ENCODE results near the gene PLXNB2.

PLXNB2 gene

GRCh38 chr22:50311606-50312351 is 4.3 kb upstream of the PLXNB2 start:
- peaks cover 11% of the 10 kb centered on the region for H3K4me1 ChIP-seq (ENCODE audit: insufficient read depth, low read length)
- H3K27me3 ChIP-seq (ENCODE audit: insufficient read depth, low read length, poor library complexity) = peaks cover 21% of the 10 kb centered on the region
- peaks cover 18% of the 10 kb centered on the region for H4K20me1 ChIP-seq (ENCODE audit: insufficient read depth, low read length)
- H3K36me3 ChIP-seq (ENCODE audit: insufficient read depth, low read length) = no peaks in the 10 kb centered on the region
- H3K79me2 ChIP-seq (ENCODE audit: insufficient read depth, low read length) = no peaks in the 10 kb centered on the region
- no peaks in the 10 kb centered on the region for H3K9me3 ChIP-seq (ENCODE audit: insufficient read depth, low read length, severe bottlenecking)
- ATAC-seq (ENCODE audit: insufficient read depth, low read depth) (no peak), DNase-seq (no peak)
- TF ChIP-seq, protein P1, sequence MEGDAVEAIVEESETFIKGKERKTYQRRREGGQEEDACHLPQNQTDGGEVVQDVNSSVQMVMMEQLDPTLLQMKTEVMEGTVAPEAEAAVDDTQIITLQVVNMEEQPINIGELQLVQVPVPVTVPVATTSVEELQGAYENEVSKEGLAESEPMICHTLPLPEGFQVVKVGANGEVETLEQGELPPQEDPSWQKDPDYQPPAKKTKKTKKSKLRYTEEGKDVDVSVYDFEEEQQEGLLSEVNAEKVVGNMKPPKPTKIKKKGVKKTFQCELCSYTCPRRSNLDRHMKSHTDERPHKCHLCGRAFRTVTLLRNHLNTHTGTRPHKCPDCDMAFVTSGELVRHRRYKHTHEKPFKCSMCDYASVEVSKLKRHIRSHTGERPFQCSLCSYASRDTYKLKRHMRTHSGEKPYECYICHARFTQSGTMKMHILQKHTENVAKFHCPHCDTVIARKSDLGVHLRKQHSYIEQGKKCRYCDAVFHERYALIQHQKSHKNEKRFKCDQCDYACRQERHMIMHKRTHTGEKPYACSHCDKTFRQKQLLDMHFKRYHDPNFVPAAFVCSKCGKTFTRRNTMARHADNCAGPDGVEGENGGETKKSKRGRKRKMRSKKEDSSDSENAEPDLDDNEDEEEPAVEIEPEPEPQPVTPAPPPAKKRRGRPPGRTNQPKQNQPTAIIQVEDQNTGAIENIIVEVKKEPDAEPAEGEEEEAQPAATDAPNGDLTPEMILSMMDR (IDR thresholded peaks at IDR 0.05; ENCODE audit: borderline replicate concordance, extremely low read depth, low read length, poor library complexity, severe bottlenecking) = no peak
- no peak for TF ChIP-seq EZH2 (IDR thresholded peaks at IDR 0.05; ENCODE audit: borderline replicate concordance, low read depth, low read length, severe bottlenecking)
- H3K27ac ChIP-seq (ENCODE audit: low read length) = no peak overlapping the region
- no peak overlapping the region for H3K4me3 ChIP-seq (ENCODE audit: low read depth in 1 of 2, low read length in 2 of 2)
- no peak overlapping the region for H2AFZ ChIP-seq (ENCODE audit: low read depth, low read length)
- no peak overlapping the region for H3K4me2 ChIP-seq (ENCODE audit: insufficient read depth, low read length)
- H3K9ac ChIP-seq (ENCODE audit: low read depth, low read length) = no peak overlapping the region

- Histone ChIP-seq H3K9ac (ENCODE audit: low read depth, low read length) (no peak overlapping the region), H3K4me1 (ENCODE audit: insufficient read depth, low read length) (peaks cover 19% of the 10 kb centered on the region), H3K36me3 (ENCODE audit: insufficient read depth, low read length) (no peaks in the 10 kb centered on the region), H4K20me1 (ENCODE audit: insufficient read depth, low read length) (peaks cover 21% of the 10 kb centered on the region), H3K27ac (ENCODE audit: low read length) (no peak overlapping the region), H3K79me2 (ENCODE audit: insufficient read depth, low read length) (no peaks in the 10 kb centered on the region), H2AFZ (ENCODE audit: low read depth, low read length) (no peak overlapping the region), H3K27me3 (ENCODE audit: insufficient read depth, low read length, poor library complexity) (peaks cover 29% of the 10 kb centered on the region), H3K4me3 (ENCODE audit: low read depth in 1 of 2, low read length in 2 of 2) (no peak overlapping the region), H3K4me2 (ENCODE audit: insufficient read depth, low read length) (no peak overlapping the region), H3K9me3 (ENCODE audit: insufficient read depth, low read length, severe bottlenecking) (no peaks in the 10 kb centered on the region)
- ATAC-seq (ENCODE audit: insufficient read depth, low read depth) (no peak), DNase-seq (no peak)
- TF ChIP-seq EZH2 (IDR thresholded peaks at IDR 0.05; ENCODE audit: borderline replicate concordance, low read depth, low read length, severe bottlenecking) = no peak
- TF ChIP-seq, protein P1 (IDR thresholded peaks at IDR 0.05; ENCODE audit: borderline replicate concordance, extremely low read depth, low read length, poor library complexity, severe bottlenecking) = no peak
These were observed 3.6 kb upstream of the PLXNB2 start for GRCh38 chr22:50310949-50311444.

- Histone ChIP-seq H3K9me3 (ENCODE audit: insufficient read depth, low read length, severe bottlenecking) (no peaks in the 10 kb centered on the region), H3K4me3 (ENCODE audit: low read depth in 1 of 2, low read length in 2 of 2) (no peak overlapping the region), H4K20me1 (ENCODE audit: insufficient read depth, low read length) (peaks cover 20% of the 10 kb centered on the region), H3K27me3 (ENCODE audit: insufficient read depth, low read length, poor library complexity) (peaks cover 31% of the 10 kb centered on the region), H2AFZ (ENCODE audit: low read depth, low read length) (no peak overlapping the region), H3K4me2 (ENCODE audit: insufficient read depth, low read length) (no peak overlapping the region), H3K4me1 (ENCODE audit: insufficient read depth, low read length) (peaks cover 19% of the 10 kb centered on the region), H3K36me3 (ENCODE audit: insufficient read depth, low read length) (no peaks in the 10 kb centered on the region), H3K79me2 (ENCODE audit: insufficient read depth, low read length) (no peaks in the 10 kb centered on the region), H3K9ac (ENCODE audit: low read depth, low read length) (no peak overlapping the region), H3K27ac (ENCODE audit: low read length) (no peak overlapping the region)
- no peak for ATAC-seq (ENCODE audit: insufficient read depth, low read depth)
- TF ChIP-seq EZH2 (IDR thresholded peaks at IDR 0.05; ENCODE audit: borderline replicate concordance, low read depth, low read length, severe bottlenecking) = no peak
- TF ChIP-seq, protein P1 (IDR thresholded peaks at IDR 0.05; ENCODE audit: borderline replicate concordance, extremely low read depth, low read length, poor library complexity, severe bottlenecking) = no peak
- no peak for DNase-seq
These were observed 2.7 kb upstream of the PLXNB2 start for GRCh38 chr22:50310031-50310722.

All from DND-41 (cell line).